Dedifferentiated amniotic fluid mesenchymal stem cell (primary cell): Measurements from ENCODE around the gene C1orf87.
A peak's percentile ranks its signal among the peaks of the same experiment; 100 is the strongest.

Source experiments
- DNase-seq: peaks from one replicate; pipeline ENCODE4 v3.0.0-alpha.2; 2016; ENCODE audit errors: extremely low spot score

Gene C1orf87

GRCh38 chr1:60073605-60074278, at the start of gene C1orf87:
C1orf87 (minus strand) TSS chr1:60073770; CDS start chr1:60072643, 1,127 bp downstream.
- no peak for DNase-seq

- DNase-seq = peak; percentile 33
Measured at GRCh38 chr1:60118085-60118484, 44.5 kb upstream of the C1orf87 start.

GRCh38 chr1:60114745-60115318, 41.3 kb upstream of the C1orf87 start:
- no peak for DNase-seq

GRCh38 chr1:60113596-60113995, 40.0 kb upstream of the C1orf87 start:
- no peak for DNase-seq

- no peak for DNase-seq
Measured at GRCh38 chr1:60113028-60113427, 39.5 kb upstream of the C1orf87 start.

- no peak for DNase-seq
Measured at GRCh38 chr1:60111716-60112115, 38.1 kb upstream of the C1orf87 start.

- DNase-seq = no peak
Measured at GRCh38 chr1:60111118-60111517, 37.5 kb upstream of the C1orf87 start.

GRCh38 chr1:60108196-60108595, 34.6 kb upstream of the C1orf87 start:
- DNase-seq = no peak

- no peak for DNase-seq
Measured at GRCh38 chr1:60103186-60103585, 29.6 kb upstream of the C1orf87 start.

GRCh38 chr1:60102267-60103061, 28.9 kb upstream of the C1orf87 start:
- DNase-seq = no peak

- no peak for DNase-seq
Measured at GRCh38 chr1:60101516-60101915, 27.9 kb upstream of the C1orf87 start.

GRCh38 chr1:60091195-60091715, 17.7 kb upstream of the C1orf87 start:
- no peak for DNase-seq

- no peak for DNase-seq
Measured at GRCh38 chr1:60090655-60091054, 17.1 kb upstream of the C1orf87 start.

- DNase-seq = no peak
Measured at GRCh38 chr1:60088620-60089155, 15.1 kb upstream of the C1orf87 start.

- no peak for DNase-seq
Measured at GRCh38 chr1:60087681-60088080, 14.1 kb upstream of the C1orf87 start.

GRCh38 chr1:60078182-60078581, 4.6 kb upstream of the C1orf87 start:
- no peak for DNase-seq

GRCh38 chr1:60071296-60071695, 2.3 kb downstream of the C1orf87 start:
- no peak for DNase-seq

- DNase-seq = no peak
Measured at GRCh38 chr1:60069691-60070090, 3.9 kb downstream of the C1orf87 start.

GRCh38 chr1:60068393-60069045, 5.1 kb downstream of the C1orf87 start:
- DNase-seq = peak; percentile 74

GRCh38 chr1:60066001-60066400, 7.6 kb downstream of the C1orf87 start:
- DNase-seq = no peak

- DNase-seq = no peak
Measured at GRCh38 chr1:60065199-60065598, 8.4 kb downstream of the C1orf87 start.

- DNase-seq = no peak
Measured at GRCh38 chr1:60063561-60063960, 10.0 kb downstream of the C1orf87 start.
